Stimulated activated CD4-positive, alpha-beta T cell treated with anti-CD3 and anti-CD28 coated beads, Interleukin-4, amount 100 ng/mL, for 1 hour (primary cell): ENCODE data around the gene PIKFYVE.
"Not testable (repeated sequence)": the region's sequence is repeated elsewhere in the genome, so short reads cannot be mapped to it uniquely, and the experiment has no call there.

Source experiments
- DNase-seq: peaks from one replicate; pipeline ENCODE4 v3.0.0-alpha.2; 2020

Gene PIKFYVE

GRCh38 chr2:208304157-208304556 lies 38.1 kb downstream of the PIKFYVE start:
- DNase-seq, result no peak

GRCh38 chr2:208304695-208305094 lies 38.6 kb downstream of the PIKFYVE start:
- no peak for DNase-seq

GRCh38 chr2:208306291-208306690 lies 40.2 kb downstream of the PIKFYVE start:
- no peak for DNase-seq

DNA sequence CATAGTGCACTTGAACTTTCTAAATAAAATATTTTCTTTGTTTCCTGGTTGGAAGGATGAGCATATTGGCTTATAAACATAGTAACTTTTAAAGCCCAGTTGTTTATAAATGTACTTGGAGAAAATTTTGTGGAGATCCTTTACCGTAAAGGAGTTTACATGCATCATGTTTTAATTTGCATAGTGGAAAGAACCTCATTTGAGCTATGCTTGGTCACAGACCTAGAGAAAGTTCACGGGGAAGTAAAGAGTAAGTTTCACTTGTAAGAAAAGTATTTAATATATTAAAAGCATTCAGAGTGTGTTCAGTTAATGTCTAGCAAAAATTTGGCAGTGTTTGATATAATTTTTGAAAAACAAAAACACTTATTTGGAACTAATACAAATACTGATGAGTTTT lies 45.3 kb downstream of the PIKFYVE start:
- no peak for DNase-seq

DNA sequence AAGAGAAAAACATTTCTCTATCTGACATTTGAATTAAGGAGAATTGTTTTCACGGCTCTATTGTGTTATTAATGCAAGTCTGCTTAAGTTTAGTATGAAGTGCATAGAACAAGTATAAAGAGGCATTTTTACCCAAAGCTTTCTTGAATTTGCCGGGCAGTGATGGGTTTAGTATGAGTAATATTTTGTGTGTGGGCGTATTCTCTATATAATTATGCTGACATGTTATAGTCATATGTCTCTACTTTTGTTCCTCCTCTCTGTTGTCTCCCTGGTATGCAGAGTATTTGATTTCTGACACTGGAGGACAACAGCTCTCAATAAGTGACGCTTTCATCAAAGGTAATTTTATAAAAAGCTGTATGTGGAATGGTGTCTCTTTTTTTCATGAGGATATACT lies 45.9 kb downstream of the PIKFYVE start:
- DNase-seq, result no peak

DNA sequence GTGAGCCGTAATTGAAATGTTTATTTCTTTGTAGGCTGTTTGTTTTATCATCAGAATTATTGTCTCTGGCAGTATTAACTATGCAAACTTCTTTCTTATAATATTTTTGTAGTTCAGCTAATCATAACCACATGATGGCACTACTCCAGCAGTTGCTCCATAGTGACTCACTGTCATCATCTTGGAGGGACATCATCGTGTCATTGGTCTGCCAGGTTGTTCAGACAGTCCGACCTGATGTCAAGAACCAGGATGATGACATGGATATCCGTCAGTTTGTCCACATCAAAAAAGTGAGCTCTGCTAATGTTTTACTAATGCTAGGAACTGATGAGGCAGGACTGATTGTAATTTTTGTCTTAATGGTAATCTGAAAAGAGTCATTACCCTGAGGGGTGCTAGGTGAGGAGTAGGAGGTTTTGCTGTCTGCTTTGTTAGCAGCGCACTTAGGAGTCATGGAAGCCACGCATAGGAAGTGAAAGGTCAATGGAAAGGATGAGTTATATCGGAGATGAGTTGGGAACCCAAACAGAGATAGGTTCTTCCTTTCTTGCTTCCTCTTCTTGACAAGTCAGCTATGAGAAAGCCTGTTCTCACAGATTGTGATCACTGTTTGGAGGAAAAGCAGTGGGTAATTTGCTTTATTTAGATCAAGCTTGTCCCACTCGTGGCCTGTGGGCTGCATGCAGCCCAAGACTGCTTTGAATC lies 49.2 kb downstream of the PIKFYVE start:
- no peak for DNase-seq

GRCh38 chr2:208318127-208318526 lies 52.1 kb downstream of the PIKFYVE start:
- no peak for DNase-seq

GRCh38 chr2:208319391-208319790 lies 53.3 kb downstream of the PIKFYVE start:
- DNase-seq, result no peak

GRCh38 chr2:208320686-208321085 lies 54.6 kb downstream of the PIKFYVE start:
- DNase-seq, result no peak

- DNase-seq, result no peak
Measured at GRCh38 chr2:208326016-208326415, 60.0 kb downstream of the PIKFYVE start.

DNA sequence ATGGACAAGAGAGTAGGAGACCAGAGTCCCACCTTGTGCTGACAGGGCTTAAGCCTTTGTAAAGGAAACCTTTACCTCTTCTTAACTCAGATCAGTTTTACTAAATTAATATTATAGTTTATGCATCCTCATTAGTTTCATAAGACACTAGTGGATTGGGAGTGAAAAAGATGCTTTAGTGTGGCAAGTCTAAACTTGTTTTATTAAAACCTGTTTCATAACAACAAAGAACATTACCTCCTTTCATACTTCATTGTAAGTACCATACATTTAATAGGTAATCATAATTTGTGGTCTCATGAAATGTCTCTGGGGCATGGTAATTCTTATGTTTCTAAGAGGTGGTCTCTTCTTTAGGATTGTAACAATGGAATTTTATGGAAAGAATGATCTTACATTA lies 63.4 kb downstream of the PIKFYVE start:
- DNase-seq, result no peak

- no peak for DNase-seq
Measured at GRCh38 chr2:208334230-208334629, 68.2 kb downstream of the PIKFYVE start.

GRCh38 chr2:208346756-208347155 lies 80.7 kb downstream of the PIKFYVE start:
- no peak for DNase-seq

DNA sequence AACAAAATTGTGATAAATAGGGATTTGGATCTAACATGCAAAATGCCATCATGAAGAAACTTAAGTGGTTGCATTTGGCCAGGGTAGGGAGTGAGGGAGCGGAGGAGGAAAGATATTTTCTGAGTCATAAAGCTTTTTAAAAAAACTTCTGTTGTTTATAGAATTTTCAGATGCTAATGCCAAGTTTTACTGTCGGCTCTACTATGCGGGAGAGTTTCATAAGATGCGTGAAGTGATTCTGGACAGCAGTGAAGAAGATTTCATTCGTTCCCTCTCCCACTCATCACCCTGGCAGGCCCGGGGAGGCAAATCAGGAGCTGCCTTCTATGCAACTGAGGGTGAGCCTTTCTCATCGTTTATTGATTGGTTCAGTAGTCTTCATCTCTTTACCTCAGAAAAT lies 84.6 kb downstream of the PIKFYVE start:
- no peak for DNase-seq

DNA sequence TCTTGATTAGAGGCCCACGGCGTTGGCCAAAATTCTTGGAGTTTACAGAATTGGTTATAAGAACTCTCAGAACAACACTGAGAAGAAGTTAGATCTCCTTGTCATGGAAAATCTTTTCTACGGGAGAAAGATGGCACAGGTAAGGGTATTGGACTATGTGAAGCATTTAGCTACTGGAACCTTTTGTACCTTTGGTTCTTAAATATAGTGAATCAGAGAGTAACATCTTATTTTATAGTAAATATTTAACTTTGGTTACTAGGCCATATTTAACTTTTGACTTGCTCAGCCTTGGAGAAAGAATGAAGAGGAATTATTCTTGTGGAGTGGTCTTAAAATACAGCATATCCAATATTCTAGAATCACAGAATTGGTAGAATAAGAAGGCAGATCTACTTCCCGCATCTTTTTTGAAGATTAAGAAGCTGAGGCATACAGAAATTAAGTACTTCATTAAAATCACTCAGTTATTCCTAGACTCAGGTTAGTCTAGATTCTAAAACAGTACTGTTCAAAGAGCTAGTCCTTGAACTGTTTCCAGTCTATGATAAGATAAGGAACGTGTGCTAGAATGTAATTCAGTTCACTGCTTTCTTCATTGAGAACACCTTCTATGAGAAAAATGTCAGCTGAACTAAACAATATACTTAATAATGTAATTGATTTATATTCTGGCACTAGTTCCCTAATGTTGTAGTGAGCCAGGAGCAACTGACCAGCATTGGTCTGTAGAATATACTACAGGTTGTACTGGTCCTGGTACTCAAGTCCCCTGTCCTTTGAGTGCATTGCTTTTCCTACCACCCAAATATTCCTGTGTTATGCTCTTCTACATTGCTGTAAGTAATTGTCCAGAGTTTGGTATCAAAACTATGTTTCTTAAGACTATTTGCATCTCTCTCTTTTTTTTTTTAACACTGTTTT lies 86.9 kb downstream of the PIKFYVE start:
- DNase-seq, result no peak

DNA sequence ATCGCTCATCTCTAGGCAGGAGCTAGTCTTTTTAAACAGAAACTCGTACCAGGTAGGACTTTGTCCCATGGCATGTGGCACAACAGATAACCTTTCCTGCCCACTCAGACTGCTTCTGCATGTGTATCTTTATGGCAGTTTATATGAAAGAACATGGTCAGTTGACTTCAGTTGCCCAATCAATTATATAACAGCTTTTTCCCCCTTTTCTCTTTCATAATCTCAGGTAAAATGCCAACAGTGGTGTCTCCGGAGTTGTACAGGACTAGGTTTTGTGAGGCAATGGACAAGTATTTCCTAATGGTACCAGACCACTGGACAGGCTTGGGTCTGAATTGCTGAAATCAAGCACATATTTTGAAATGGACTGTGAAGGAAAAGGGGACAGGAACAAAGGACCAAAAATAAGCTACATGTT lies 88.9 kb downstream of the PIKFYVE start:
- DNase-seq, result no peak

DNA sequence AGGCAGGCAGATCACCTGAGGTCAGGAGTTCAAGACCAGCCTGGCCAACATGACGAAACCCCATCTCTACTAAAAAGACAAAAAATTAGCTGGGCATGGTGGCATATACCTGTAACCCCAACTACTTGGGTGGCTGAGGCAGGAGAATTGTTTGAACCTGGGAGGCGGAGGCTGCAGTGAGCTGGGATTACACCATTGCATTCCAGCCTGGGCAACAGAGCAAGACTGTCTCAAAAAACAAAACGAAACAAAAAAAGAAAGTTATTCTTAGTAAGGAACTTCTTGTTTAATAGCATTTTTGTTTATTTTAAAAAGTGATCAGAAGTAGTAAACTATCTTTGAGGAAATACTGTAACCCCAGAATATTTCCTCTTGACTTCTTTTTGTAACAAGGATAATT lies 90.4 kb downstream of the PIKFYVE start:
- not testable (repeated sequence) for DNase-seq

DNA sequence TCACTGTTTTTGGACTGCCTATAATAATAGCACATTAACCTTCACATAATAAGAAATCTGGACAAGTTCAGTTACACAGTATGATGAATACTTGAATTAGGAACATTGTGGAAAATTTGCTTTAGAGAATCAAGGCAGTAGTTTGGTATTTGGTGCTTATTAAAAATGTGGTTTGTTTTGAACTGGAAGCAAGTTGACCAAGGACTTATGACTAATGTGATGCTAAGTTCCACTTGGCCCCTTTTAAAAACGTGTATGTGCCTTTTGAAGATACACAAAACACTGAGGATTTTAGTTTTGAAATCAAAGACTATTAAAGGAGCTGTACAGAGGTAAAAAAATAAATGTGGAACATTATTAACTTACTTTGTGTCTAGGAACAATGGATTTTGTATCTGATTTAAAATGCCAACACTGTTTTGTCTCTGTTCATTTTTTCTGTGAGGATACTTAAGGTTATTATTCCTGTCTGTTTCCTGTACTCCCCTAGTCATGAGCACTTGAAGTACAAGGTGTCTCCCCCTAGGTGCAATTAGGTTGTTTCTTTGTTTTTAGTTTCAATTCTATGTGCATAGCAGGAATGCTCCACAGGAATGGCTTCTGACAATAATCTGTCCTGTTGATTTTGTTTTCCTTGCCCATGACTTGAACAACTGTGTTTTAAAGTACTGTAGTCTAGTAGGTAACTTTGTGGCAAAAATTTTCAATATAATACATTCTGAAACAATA lies 91.0 kb downstream of the PIKFYVE start:
- DNase-seq, result no peak

GRCh38 chr2:208358758-208359631 lies 92.9 kb downstream of the PIKFYVE start:
- no peak for DNase-seq

- DNase-seq, result no peak
Measured at GRCh38 chr2:208359632-208359986, 93.6 kb downstream of the PIKFYVE start.

DNA sequence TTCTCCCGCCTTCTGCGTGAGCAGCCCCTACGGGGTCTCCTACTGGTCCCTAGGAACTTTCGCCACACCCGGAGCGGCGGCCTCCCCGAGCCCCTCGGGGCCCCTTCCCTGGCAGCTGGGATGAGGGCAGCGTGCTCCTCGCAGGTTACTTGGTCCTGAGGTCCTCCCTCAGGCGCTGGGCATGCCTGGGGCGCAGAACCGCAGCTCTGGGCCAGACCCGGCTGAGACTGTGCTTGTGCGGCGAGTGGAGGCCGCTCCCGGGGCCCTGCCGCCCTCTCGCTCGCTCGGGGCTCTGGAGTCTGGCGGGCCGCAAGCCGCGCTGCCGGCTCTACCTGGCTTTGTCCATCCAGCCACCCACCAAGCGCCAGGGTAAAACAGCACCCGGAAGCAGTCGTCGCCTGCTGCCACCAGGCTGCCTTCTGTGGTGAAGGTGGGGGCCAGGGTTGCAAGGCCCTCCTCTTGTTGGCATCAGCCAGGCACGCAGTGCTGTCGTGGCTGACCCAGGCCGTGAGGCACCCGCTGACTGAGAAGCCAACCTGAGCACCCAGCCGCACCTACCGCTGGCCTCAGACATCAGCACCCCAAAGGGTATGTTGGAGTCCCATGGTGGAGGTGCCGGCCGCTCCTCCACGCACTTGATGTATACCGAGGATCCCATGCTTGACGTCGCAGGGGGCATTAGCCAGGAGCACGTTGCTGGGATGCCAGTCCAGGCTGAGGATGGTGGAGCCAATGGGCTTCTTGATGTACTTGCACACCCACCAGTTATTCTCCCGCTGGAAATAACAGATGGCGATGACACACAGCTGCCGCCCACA lies 94.4 kb downstream of the PIKFYVE start:
- no peak for DNase-seq

- no peak for DNase-seq
Measured at GRCh38 chr2:208361077-208361441, 95.0 kb downstream of the PIKFYVE start.
